Measurements from ENCODE around the gene DCANP1.

DCANP1 gene

DNA sequence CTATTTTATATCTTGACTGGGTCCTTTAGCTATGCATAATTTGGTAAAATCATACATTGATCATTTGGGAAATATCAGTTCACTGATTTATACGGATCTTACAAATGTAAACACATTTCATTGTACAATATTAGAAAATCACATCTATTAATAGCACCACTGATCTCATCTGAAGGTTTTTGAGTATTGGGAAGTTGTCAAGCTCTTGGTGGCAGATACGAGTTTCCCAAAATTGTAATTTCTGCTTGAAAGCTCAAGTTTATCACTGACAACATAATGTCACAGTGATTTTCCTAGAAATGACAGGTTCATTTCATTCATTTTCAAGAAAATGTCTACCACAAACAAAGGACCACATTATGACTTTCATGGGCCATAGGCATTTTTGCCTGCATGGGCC is 45.1 kb downstream of the DCANP1 start:
- peaks cover 3% of the 10 kb centered on the region for H3K9me3 Mint-ChIP-seq
- peaks cover 23% of the 10 kb centered on the region for H3K4me1 Mint-ChIP-seq
- H3K27ac Mint-ChIP-seq = no peak overlapping the region
- peaks cover 12% of the 10 kb centered on the region for H3K27me3 Mint-ChIP-seq (ENCODE audit: low read depth)
- peak overlapping the region in 1 of 3 experiments; percentile 46 for H3K4me3 Mint-ChIP-seq
- TF ChIP-seq, protein P1, sequence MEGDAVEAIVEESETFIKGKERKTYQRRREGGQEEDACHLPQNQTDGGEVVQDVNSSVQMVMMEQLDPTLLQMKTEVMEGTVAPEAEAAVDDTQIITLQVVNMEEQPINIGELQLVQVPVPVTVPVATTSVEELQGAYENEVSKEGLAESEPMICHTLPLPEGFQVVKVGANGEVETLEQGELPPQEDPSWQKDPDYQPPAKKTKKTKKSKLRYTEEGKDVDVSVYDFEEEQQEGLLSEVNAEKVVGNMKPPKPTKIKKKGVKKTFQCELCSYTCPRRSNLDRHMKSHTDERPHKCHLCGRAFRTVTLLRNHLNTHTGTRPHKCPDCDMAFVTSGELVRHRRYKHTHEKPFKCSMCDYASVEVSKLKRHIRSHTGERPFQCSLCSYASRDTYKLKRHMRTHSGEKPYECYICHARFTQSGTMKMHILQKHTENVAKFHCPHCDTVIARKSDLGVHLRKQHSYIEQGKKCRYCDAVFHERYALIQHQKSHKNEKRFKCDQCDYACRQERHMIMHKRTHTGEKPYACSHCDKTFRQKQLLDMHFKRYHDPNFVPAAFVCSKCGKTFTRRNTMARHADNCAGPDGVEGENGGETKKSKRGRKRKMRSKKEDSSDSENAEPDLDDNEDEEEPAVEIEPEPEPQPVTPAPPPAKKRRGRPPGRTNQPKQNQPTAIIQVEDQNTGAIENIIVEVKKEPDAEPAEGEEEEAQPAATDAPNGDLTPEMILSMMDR (IDR thresholded peaks at IDR 0.05; ENCODE audit: unreplicated experiment in 3 of 3) = no peak
- H3K36me3 Mint-ChIP-seq (ENCODE audit: low read depth) = no peaks in the 10 kb centered on the region

DNA sequence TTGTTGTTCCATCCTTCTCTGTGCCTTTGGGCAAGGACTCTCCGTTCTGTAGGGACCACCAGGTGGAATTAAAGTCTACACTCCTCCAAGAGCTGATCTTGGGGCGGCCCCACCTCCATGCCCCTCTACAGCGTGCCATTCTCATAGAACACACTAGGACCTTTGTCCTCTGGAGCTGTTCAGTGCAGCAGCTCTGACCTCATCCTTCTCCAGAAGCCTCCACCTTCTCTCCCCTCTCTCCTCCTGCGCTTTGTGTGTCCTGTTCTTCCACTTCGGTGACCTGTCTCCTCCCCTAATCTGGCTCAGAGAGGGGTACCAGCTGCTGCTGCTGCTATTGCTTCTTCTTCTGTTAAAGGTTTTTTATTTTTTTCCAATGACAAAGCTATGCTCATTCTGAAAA is 46.3 kb downstream of the DCANP1 start:
- TF ChIP-seq, protein P1 (IDR thresholded peaks at IDR 0.05; ENCODE audit: unreplicated experiment in 3 of 3) = no peak
- H3K9me3 Mint-ChIP-seq = peaks cover 3% of the 10 kb centered on the region
- H3K27me3 Mint-ChIP-seq (ENCODE audit: low read depth) = peaks cover 12% of the 10 kb centered on the region
- no peaks in the 10 kb centered on the region for H3K36me3 Mint-ChIP-seq (ENCODE audit: low read depth)
- peak overlapping the region; percentile 96 to 99 (median 99) for H3K27ac Mint-ChIP-seq
- peaks cover 29% of the 10 kb centered on the region for H3K4me1 Mint-ChIP-seq
- peak overlapping the region; percentile 96 to 99 (median 97) for H3K4me3 Mint-ChIP-seq

DNA sequence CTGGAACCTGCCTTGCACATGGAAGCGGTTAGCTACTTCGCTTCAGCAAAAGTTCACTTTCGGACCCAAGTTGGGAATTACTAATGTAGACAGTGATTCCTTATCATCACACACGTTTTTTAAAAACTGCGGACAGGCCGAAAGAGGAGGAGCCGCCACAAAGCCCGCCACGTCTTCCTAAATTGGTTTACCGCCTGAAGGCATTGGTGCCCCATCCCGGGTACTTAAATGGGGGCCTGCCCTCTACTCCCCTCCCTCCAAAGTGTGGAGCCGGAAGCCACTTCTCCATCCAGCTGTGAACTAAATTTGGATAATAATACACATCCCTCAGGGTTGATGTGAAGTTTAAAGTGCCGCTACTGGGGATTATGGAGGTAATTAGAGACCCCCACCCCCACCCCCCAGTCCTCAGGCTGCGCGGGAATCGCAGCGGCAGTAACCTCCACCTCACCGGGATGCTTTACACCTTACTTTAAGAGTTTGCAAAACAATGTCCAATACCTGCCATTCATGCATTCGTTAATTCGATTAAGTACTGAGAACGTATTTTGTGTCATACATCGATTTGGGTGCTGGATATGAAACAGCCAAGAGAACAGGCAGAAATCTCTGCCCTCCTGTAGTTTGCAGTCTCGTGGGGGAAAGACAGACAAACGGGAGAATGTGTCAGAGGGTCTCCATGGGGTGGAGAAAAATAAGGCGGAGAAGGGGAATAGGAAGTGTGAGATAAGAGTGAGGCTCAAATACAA is 47.2 kb downstream of the DCANP1 start:
- Mint-ChIP-seq H3K4me1 (peaks cover 35% of the 10 kb centered on the region), H3K9me3 (peaks cover under 1% of the 10 kb centered on the region), H3K36me3 (ENCODE audit: low read depth) (no peaks in the 10 kb centered on the region), H3K27ac (peak overlapping the region; percentile 96 to 99 (median 99)), H3K27me3 (ENCODE audit: low read depth) (peaks cover 12% of the 10 kb centered on the region), H3K4me3 (peak overlapping the region; percentile 96 to 99 (median 97))
- TF ChIP-seq, protein P1 (IDR thresholded peaks at IDR 0.05; ENCODE audit: unreplicated experiment in 3 of 3) = no peak

DNA sequence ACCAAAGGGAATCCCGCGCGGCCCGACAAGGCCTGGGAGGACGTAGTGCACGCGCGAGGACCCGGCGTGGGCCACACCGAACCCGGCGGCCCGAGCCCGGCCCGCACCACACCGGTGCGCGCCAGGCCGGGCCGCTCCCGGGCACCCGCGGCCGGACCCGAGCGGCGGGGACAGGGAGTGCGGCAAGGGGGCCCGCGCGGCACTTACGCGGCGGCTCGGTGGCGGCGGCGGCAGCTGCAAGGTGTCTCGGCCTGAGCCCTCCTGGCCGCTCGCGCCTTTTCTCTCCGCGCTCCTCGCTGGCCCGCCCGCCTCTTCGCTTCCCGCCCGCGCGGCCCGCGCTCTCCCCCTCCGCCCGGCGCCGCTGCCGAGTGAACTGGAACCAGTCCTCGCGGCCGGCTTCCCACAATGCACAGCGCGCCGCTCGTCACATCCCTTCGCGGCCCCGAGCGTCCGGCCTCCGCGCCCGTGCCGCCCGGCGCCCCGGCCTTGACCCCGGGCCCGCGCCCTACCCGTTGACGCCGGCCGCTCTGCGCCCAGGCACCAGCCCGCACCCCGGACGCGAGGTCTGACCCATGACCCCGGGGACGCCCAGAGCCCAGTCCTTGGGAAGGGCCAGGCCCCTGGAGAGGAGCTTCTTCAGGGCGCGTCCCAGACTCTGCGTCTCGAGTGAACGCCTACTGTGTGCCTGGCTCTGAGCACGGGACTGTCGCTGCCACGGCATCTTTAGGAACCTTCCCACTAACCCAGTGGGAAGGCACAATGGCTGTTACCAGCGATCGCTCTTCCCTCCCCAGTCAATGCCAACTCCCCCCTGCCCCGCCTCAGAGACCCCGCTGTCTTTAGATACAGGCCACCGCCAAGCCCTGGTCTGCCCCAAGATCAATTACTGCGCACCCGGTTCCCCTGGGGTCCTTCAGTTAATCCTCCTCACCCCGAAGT is 48.0 kb downstream of the DCANP1 start, which contains the start of gene MACROH2A1:
Gene MACROH2A1, minus strand, starts transcription at position 377 of the 939 bp plus-strand sequence. CDS start 10,138 bp downstream, outside the sequence.
- Mint-ChIP-seq H3K4me1 (peaks cover 43% of the 10 kb centered on the region), H3K27me3 (ENCODE audit: low read depth) (peaks cover 12% of the 10 kb centered on the region), H3K9me3 (no peaks in the 10 kb centered on the region), H3K27ac (peak within 1 kb of the TSS; percentile 96 to 99 (median 99)), H3K4me3 (peak within 1 kb of the TSS; percentile 96 to 99 (median 97)), H3K36me3 (ENCODE audit: low read depth) (no peaks in the 10 kb centered on the region)
- TF ChIP-seq, protein P1 (IDR thresholded peaks at IDR 0.05; ENCODE audit: unreplicated experiment in 3 of 3) = no peak

DNA sequence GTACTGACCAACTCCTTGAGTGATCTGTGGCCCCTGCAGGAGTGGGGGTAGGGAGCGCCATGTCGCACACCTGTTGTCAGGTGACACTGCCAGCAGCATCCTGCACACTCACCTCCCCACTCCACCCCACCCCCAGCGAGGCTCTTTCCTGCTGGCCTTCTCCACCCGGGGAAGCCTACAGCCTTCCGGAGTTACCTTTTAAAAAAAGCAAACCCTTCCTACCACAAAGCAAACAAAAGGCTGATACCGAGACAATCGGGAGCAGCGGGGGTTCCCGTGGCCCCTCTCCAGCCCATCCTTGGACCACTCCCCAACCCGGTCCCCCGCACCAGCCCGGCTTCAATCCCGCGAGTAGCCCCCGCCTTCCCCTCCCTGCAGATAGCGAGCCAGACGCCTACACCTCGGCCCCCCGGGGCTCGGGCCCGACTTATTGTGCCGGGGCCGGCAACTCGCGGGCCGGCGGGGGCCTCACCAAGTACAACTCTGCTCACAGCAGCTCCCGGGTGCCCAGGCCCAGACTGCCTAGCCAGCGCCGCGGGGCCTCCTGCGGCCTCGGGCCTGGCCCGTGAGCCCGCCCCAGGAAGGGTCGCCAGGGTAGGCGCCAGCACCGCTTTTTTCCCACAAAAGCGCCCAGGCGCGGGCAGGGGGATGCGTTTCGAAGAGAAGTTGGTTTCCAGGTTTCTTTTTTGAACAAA is 48.8 kb downstream of the DCANP1 start:
- H3K4me3 Mint-ChIP-seq = peak overlapping the region; percentile 87 to 91 (median 89)
- peaks cover 12% of the 10 kb centered on the region for H3K27me3 Mint-ChIP-seq (ENCODE audit: low read depth)
- H3K4me1 Mint-ChIP-seq = peaks cover 45% of the 10 kb centered on the region
- H3K27ac Mint-ChIP-seq = peak overlapping the region; percentile 60 to 92 (median 81)
- H3K9me3 Mint-ChIP-seq = no peaks in the 10 kb centered on the region
- no peaks in the 10 kb centered on the region for H3K36me3 Mint-ChIP-seq (ENCODE audit: low read depth)
- TF ChIP-seq, protein P1 (IDR thresholded peaks at IDR 0.05; ENCODE audit: unreplicated experiment in 3 of 3) = no peak
